ENCODE measurements around the gene C1QTNF8. TPM values are rescaled to one million over a fixed set of nuclear protein-coding genes. Genes with fewer than 3 reads are reported as not detected.

C1QTNF8 gene
- total and polyA plus RNA-seq, 2 of the 8 experiments (the other 6 are each of a cell fraction or from before 2014, with no cell fraction given), result not detected

- Histone ChIP-seq H2AK5ac (ENCODE audit: low read depth, low read length) (no peak overlapping the region), H4K5ac (ENCODE audit: insufficient read length, low read depth, low read length) (no peak overlapping the region), H3K23ac (ENCODE audit: insufficient read length) (no peak overlapping the region), H3K4me3 (ENCODE audit: extremely low read depth in 1 of 4, insufficient read depth in 2 of 4, low read depth in 3 of 4, low read length in 4 of 4) (no peak overlapping the region), H3K27me3 (replicated peaks in 1 of 4; ENCODE audit: control insufficient read depth in 3 of 4, extremely low read depth in 1 of 4, insufficient read depth in 3 of 4, low read length in 3 of 4) (no peaks in the 10 kb centered on the region), H3K36me3 (ENCODE audit: control insufficient read depth in 2 of 4, insufficient read depth in 4 of 4, low read length in 3 of 4) (no peaks in the 10 kb centered on the region), H3K27ac (ENCODE audit: low read depth, low read length) (no peak overlapping the region), H2AFZ (ENCODE audit: low read length) (no peak overlapping the region), H3K23me2 (ENCODE audit: low read depth, low read length) (no peaks in the 10 kb centered on the region), H3K9ac (replicated peaks in 1 of 4; ENCODE audit: extremely low read depth in 1 of 4, low read depth in 3 of 4, low read length in 3 of 4) (no peak overlapping the region), H3K18ac (ENCODE audit: extremely low read depth, low read length) (no peak overlapping the region), H3K79me1 (ENCODE audit: low read depth, low read length) (no peaks in the 10 kb centered on the region), H4K8ac (ENCODE audit: extremely low read depth, insufficient read depth, low read length) (no peak overlapping the region), H3K14ac (ENCODE audit: insufficient read length) (no peak overlapping the region), H3K79me2 (ENCODE audit: control insufficient read depth in 1 of 2, insufficient read depth in 2 of 2, low read length in 2 of 2) (no peaks in the 10 kb centered on the region), H2BK12ac (ENCODE audit: low read depth, low read length) (no peak overlapping the region), H3K4ac (replicated peaks; ENCODE audit: insufficient read length, low read depth, low read length) (no peak overlapping the region), H3K4me2 (ENCODE audit: insufficient read depth in 1 of 2, low read depth in 2 of 2, low read length in 2 of 2) (no peak overlapping the region), H2BK5ac (ENCODE audit: low read depth, low read length) (no peak overlapping the region), H2BK20ac (ENCODE audit: low read length) (no peak overlapping the region), H3K56ac (replicated peaks; ENCODE audit: insufficient read length, low read depth, low read length) (no peak overlapping the region), H3K4me1 (replicated peaks in 1 of 4; ENCODE audit: control insufficient read depth in 3 of 4, insufficient read depth in 4 of 4, low read length in 3 of 4) (peaks cover 0 to 5% (median 0%) of the 10 kb centered on the region in 4 experiments; a peak in 2 of 7 replicates), H4K20me1 (replicated peaks in 1 of 2; ENCODE audit: control insufficient read depth in 1 of 2, insufficient read depth in 2 of 2, low read length in 2 of 2) (no peaks in the 10 kb centered on the region), H4K91ac (replicated peaks; ENCODE audit: insufficient read length, low read length) (no peak overlapping the region), H2BK15ac (ENCODE audit: low read length) (no peak overlapping the region), H3K9me3 (ENCODE audit: insufficient read depth in 2 of 2, low read depth in 1 of 2, low read length in 1 of 2) (peaks cover 0 to 4% of the 10 kb centered on the region in 2 experiments; a peak in 2 of 4 replicates), H2BK120ac (replicated peaks; ENCODE audit: low read depth, low read length) (no peak overlapping the region)
- WGBS, 2 experiments (ENCODE audit: extremely low coverage in 1 of 2, insufficient coverage in 1 of 2, insufficient read length in 1 of 2, insufficient replicate concordance in 2 of 2, low coverage in 1 of 2, low lambda C conversion rate in 2 of 2, missing lambda C conversion rate in 1 of 2), result 92% methylated on average over 15 of the region's 15 CpGs; no CpG with 5 or more reads in 1 of the 2 experiments
- DNase-seq (ENCODE audit: low read depth in 1 of 2, low spot score in 2 of 2) (no peak), FAIRE-seq (no peak)
- ChIA-PET CTCF (ENCODE audit: partially characterized antibody) (interaction anchor here (1.2 to 2.1 kb wide), 2 partner anchors 14 to 23 kb away, joined by 3 to 9 read pairs; no protein-coding TSS in a partner anchor), POLR2A (ENCODE audit: partially characterized antibody) (interaction anchor here (0.7 kb wide), 1 partner anchor 59 kb away, joined by 4 read pairs; no protein-coding TSS in a partner anchor)
- TF ChIP-seq SP4 (IDR thresholded peaks at IDR 0.05; ENCODE audit: low read length) (no peak), GTF2F1 (IDR thresholded peaks at IDR 0.05; ENCODE audit: borderline replicate concordance, low read depth, low read length) (no peak), HDAC2 (IDR thresholded peaks at IDR 0.05; ENCODE audit: borderline replicate concordance in 1 of 2, low read depth in 2 of 2, low read length in 2 of 2) (no peak), CEBPB (IDR thresholded peaks at IDR 0.05; ENCODE audit: low read depth, low read length) (no peak), POU5F1 (IDR thresholded peaks at IDR 0.05; ENCODE audit: low read depth, low read length) (no peak), BACH1 (IDR thresholded peaks at IDR 0.05; ENCODE audit: low read length) (no peak), RNF2 (IDR thresholded peaks at IDR 0.05; ENCODE audit: borderline replicate concordance, low read depth, low read length, missing control alignments, poor library complexity, severe bottlenecking) (no peak), CBX5 (IDR thresholded peaks at IDR 0.05; ENCODE audit: low read depth, low read length) (no peak), RFX5 (IDR thresholded peaks at IDR 0.05; ENCODE audit: borderline replicate concordance, low read depth, low read length) (no peak), NANOG (IDR thresholded peaks at IDR 0.05; ENCODE audit: insufficient read depth, low read depth, low read length, poor library complexity, severe bottlenecking) (no peak), MAFK (IDR thresholded peaks at IDR 0.05; ENCODE audit: low read depth, low read length) (no peak), CHD1 (IDR thresholded peaks at IDR 0.05; ENCODE audit: low read depth, low read length) (no peak), RBBP5 (IDR thresholded peaks at IDR 0.05; ENCODE audit: borderline replicate concordance, low read depth, low read length) (no peak)
These were observed 53.8 kb downstream of the C1QTNF8 start for GRCh38 chr16:1042049-1042744.

All from H1 (cell line).